ENCODE data around the gene ALLC.

ALLC gene

DNA sequence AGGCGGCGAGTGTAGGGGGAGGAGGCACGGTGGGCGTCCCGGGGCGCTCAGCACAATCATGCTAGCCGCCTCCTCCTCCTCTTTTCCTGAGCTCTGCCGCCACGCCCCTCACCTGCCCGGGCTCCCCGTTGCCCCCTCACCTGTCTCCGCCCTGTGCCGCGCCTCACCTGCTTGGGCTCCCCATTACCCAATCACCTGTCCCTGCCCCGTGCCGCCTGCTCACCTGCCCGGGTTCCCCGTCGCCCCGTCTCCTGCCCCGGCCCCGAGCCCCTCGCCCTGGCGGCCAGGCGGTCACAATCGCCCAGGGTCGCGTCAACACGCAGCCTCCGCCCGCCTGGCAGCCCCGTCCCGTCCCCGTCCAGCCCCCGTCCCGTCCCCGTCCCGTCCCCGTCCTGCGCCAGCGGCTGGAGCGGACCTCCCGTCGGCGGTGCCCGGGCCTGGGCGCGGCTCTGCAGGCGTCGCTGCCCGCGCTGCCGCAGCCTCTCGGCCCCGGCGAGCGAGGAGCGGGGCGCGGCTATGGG lies 45.3 kb downstream of the ALLC start, which contains the start of gene DCDC2C:
Gene DCDC2C, plus strand, starts transcription at position 340 of the 521 bp plus-strand sequence. Its CDS starts 177 bp downstream, at position 517.
- H3K4me3 ChIP-seq (replicated peaks; ENCODE audit: low read depth, low read length) = no peak within 1 kb of the TSS
- H3K36me3 ChIP-seq (ENCODE audit: control insufficient read depth, insufficient read depth, low read length) = no peaks in the 10 kb centered on the region
- H3K27me3 ChIP-seq (replicated peaks; ENCODE audit: control insufficient read depth, insufficient read depth, low read length) = no peaks in the 10 kb centered on the region
- TF ChIP-seq CTCF (IDR thresholded peaks at IDR 0.05; ENCODE audit: insufficient read depth, low read length, poor library complexity, severe bottlenecking) = no peak
- DNase-seq (ENCODE audit: extremely low read depth, insufficient read length) = no peak

GRCh38 chr2:3703757-3704355 lies 45.9 kb downstream of the ALLC start:
- H3K27me3 ChIP-seq (replicated peaks; ENCODE audit: control insufficient read depth, insufficient read depth, low read length) = no peaks in the 10 kb centered on the region
- DNase-seq (ENCODE audit: extremely low read depth, insufficient read length) = no peak
- no peak overlapping the region for H3K4me3 ChIP-seq (replicated peaks; ENCODE audit: low read depth, low read length)

DNA sequence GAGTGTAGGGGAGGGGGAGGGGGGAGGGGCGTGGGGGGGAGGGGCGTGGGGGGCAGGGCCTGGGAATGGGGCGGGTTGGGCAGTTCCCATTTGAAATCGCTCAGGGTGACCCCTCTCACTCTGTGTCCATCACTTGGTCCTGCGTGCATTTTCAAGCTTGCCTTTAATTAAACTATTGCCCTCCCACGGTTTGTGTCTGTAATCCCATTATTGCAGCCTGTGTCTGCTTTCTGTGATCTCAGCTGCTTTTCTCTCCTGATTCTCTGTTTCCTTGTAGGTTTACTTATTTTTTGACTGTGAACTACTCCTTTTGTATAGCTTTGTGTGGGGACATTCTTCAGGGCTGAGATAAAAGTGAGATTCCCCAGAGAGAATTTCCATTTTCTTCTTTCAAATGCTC lies 46.7 kb downstream of the ALLC start:
- no peak overlapping the region for H3K4me3 ChIP-seq (replicated peaks; ENCODE audit: low read depth, low read length)
- no peaks in the 10 kb centered on the region for H3K36me3 ChIP-seq (ENCODE audit: control insufficient read depth, insufficient read depth, low read length)
- DNase-seq (ENCODE audit: extremely low read depth, insufficient read length) = no peak
- TF ChIP-seq CTCF (IDR thresholded peaks at IDR 0.05; ENCODE audit: insufficient read depth, low read length, poor library complexity, severe bottlenecking) = no peak
- H3K27me3 ChIP-seq (replicated peaks; ENCODE audit: control insufficient read depth, insufficient read depth, low read length) = no peaks in the 10 kb centered on the region

More at GRCh38 chr2:3703757-3704355, 45.9 kb downstream of the ALLC start:
- no peaks in the 10 kb centered on the region for H3K36me3 ChIP-seq (ENCODE audit: control insufficient read depth, insufficient read depth, low read length)
- no peak for TF ChIP-seq CTCF (IDR thresholded peaks at IDR 0.05; ENCODE audit: insufficient read depth, low read length, poor library complexity, severe bottlenecking)

DNA sequence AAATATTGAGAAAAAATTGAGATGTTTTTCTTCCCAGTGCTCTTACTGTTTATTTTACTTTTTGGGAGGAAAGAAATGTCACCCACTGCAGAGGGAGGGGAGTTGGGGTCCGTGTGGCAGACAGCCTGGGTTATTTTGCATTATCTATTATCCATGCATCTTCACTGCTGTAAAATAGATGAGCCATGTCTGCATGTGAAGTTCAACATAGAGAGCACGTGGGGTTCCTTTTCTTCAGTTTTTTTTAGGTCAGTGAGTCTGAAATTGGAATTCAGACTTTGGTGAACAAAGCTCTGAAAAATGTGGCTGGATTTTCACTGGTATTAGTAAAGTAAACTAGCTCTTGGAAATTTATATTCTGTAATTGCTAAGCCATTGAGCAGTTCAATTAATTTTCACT lies 47.8 kb downstream of the ALLC start:
- Histone ChIP-seq H3K36me3 (ENCODE audit: control insufficient read depth, insufficient read depth, low read length) (no peaks in the 10 kb centered on the region), H3K4me3 (replicated peaks; ENCODE audit: low read depth, low read length) (no peak overlapping the region), H3K27me3 (replicated peaks; ENCODE audit: control insufficient read depth, insufficient read depth, low read length) (no peaks in the 10 kb centered on the region)
- no peak for TF ChIP-seq CTCF (IDR thresholded peaks at IDR 0.05; ENCODE audit: insufficient read depth, low read length, poor library complexity, severe bottlenecking)
- no peak for DNase-seq (ENCODE audit: extremely low read depth, insufficient read length)

GRCh38 chr2:3706892-3707291 lies 48.9 kb downstream of the ALLC start:
- TF ChIP-seq CTCF (IDR thresholded peaks at IDR 0.05; ENCODE audit: insufficient read depth, low read length, poor library complexity, severe bottlenecking) = no peak
- no peaks in the 10 kb centered on the region for H3K27me3 ChIP-seq (replicated peaks; ENCODE audit: control insufficient read depth, insufficient read depth, low read length)
- no peak overlapping the region for H3K4me3 ChIP-seq (replicated peaks; ENCODE audit: low read depth, low read length)

More at GRCh38 chr2:3706892-3707291, 48.9 kb downstream of the ALLC start:
- no peak for DNase-seq (ENCODE audit: extremely low read depth, insufficient read length)
- no peaks in the 10 kb centered on the region for H3K36me3 ChIP-seq (ENCODE audit: control insufficient read depth, insufficient read depth, low read length)
